H1 (cell line): ENCODE results near the gene OAT.

Experiments used
- CHD2 ChIP-seq: IDR thresholded peaks from 2 replicates; pipeline ENCODE4 v1.6.1; 2012; ENCODE audit warnings: low read length, improper control_type of control experiment
- KDM5A ChIP-seq: fragments of 200-600 bp; IDR thresholded peaks from 2 replicates; pipeline ENCODE4 v1.7.1; 2012; ENCODE audit warnings: mild to moderate bottlenecking, low read length, inconsistent platforms, mixed read lengths
- RBBP5 ChIP-seq: IDR thresholded peaks from 2 replicates; pipeline ENCODE4 v1.7.1; 2012; ENCODE audit warnings: low read depth, mild to moderate bottlenecking, inconsistent platforms, low read length, moderate library complexity, borderline replicate concordance

DNA sequence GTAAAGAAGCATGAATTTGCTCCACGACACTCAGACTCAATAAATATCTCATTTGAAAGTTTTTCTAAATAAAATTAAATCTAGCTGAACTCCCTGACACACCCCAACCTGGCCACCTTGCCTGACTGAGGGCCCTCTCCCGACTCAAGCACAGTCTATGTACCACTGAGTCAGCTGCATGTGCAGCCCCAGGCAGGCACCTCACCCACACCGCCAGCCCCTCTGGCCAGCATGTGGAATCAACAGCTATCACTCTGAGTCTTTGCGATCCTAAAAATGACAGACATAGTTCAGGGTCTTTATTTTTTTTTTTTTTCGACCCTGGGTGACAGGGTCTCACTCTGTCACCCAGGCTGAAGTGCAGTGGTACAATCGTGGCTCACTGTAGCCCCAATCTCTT lies 35.2 kb downstream of the OAT start:
- no peak for TF ChIP-seq RBBP5
- TF ChIP-seq CHD2: no peak
- TF ChIP-seq KDM5A: no peak
